NB4 (cell line): Measurements from ENCODE around the gene TUFM.

Source experiments
- POLR2A ChIP-seq: IDR thresholded peaks from 2 replicates; pipeline ENCODE4 v1.6.1; 2011; ENCODE audit warnings: mild to moderate bottlenecking; ENCODE audit not compliant: insufficient read length; ENCODE audit errors: extremely low read depth
- TF ChIP-seq, protein P1 (sequence below): IDR thresholded peaks from 2 replicates; pipeline ENCODE4 v1.6.1; 2011; ENCODE audit warnings: low read depth, low read length

DNA sequence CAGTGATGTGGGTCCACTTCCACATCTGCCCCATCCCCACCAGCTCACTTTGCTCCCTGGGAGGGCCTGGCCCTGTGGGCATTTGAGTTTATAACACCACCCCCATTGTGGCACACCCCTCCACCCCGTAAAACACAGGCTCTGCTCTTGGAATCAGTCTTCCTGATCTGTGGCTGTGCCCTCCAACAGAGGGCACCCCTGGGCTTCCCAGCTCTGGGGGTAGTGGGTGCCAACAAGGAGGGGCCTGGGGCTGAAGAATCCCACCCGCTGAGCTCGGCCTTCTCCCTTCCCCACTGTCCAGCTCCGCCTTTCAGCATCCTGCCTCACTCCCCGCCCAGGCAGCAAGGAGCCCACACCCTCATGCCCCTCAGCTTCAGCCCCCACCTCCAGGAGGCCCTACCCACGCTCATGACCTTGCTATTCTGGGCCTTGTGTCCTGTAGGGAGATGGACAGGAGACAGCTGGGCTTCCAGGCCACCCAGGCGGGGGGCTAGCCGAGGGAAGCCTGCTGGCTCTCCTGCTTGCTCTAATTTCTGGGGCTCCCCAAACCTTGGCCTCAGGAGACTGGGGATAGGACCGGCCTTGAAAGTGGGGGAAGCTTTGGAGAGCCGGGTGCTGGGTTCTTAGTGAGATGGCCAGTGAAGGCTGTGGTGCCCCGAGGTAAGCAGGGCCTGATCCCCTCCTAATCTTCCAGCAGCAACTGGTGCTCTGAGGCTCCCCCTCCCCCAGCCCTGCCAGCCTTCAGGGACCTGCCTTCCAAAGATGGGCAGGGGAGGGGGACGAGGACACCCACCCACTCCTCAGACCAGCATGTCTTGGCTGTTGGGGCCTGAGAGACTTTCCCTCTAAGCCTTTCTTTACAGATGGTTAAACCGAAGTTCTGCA, 29.2 kb upstream of the TUFM start:
- no peak for TF ChIP-seq POLR2A
- TF ChIP-seq, protein P1, sequence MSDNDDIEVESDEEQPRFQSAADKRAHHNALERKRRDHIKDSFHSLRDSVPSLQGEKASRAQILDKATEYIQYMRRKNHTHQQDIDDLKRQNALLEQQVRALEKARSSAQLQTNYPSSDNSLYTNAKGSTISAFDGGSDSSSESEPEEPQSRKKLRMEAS: no peak
